GM18499 (cell line): ENCODE measurements around the gene KIF25.

Source experiments
- ATAC-seq: cut with Tn5 transposase; IDR thresholded peaks from one replicate; pipeline ENCODE4 v1.9.1; 2021; ENCODE audit warnings: moderate number of reproducible peaks; ENCODE audit not compliant: insufficient read depth, unreplicated experiment

Gene KIF25

GRCh38 chr6:168047841-168048723 is 50.6 kb downstream of the KIF25 start:
- no peak for ATAC-seq

GRCh38 chr6:168048724-168049025 is 51.2 kb downstream of the KIF25 start:
- no peak for ATAC-seq

GRCh38 chr6:168049277-168049676 is 51.8 kb downstream of the KIF25 start:
- no peak for ATAC-seq

GRCh38 chr6:168049706-168050224 is 52.3 kb downstream of the KIF25 start:
- ATAC-seq, result no peak

- no peak for ATAC-seq
Measured at GRCh38 chr6:168050225-168050880, 52.9 kb downstream of the KIF25 start.

GRCh38 chr6:168050881-168051586 is 53.6 kb downstream of the KIF25 start:
- ATAC-seq, result no peak

- no peak for ATAC-seq
Measured at GRCh38 chr6:168051648-168052047, 54.2 kb downstream of the KIF25 start.

GRCh38 chr6:168052291-168052891 is 54.9 kb downstream of the KIF25 start:
- ATAC-seq, result no peak

GRCh38 chr6:168053086-168053956 is 55.9 kb downstream of the KIF25 start:
- ATAC-seq, result no peak

GRCh38 chr6:168053957-168054471 is 56.5 kb downstream of the KIF25 start:
- no peak for ATAC-seq

GRCh38 chr6:168054765-168055560 is 57.5 kb downstream of the KIF25 start:
- ATAC-seq, result no peak

- ATAC-seq, result no peak
Measured at GRCh38 chr6:168055696-168056489, 58.4 kb downstream of the KIF25 start.

GRCh38 chr6:168056892-168057527 is 59.5 kb downstream of the KIF25 start:
- no peak for ATAC-seq

- ATAC-seq, result no peak
Measured at GRCh38 chr6:168057836-168058235, 60.4 kb downstream of the KIF25 start.

GRCh38 chr6:168058691-168059551 is 61.5 kb downstream of the KIF25 start:
- no peak for ATAC-seq

- ATAC-seq, result no peak
Measured at GRCh38 chr6:168060521-168060931, 63.1 kb downstream of the KIF25 start.
